Nephron progenitor cell (in vitro differentiated cells): ENCODE results near the gene C1QTNF7.

Source experiments
- DNase-seq: peaks from one replicate; pipeline ENCODE4 v3.0.0; 2021
- H3K27ac Mint-ChIP-seq: 2 replicates; pipeline ENCODE4 v1.8.0; 2021; ENCODE audit warnings: mild to moderate bottlenecking, moderate library complexity, mixed read lengths
- H3K27me3 Mint-ChIP-seq: 2 replicates; pipeline ENCODE4 v1.8.0; 2021; ENCODE audit warnings: mild to moderate bottlenecking, low read depth, mixed read lengths; ENCODE audit not compliant: poor library complexity
- H3K36me3 Mint-ChIP-seq: 2 replicates; pipeline ENCODE4 v1.8.0; 2021; ENCODE audit warnings: low read depth, mixed read lengths
- H3K4me1 Mint-ChIP-seq: 2 replicates; pipeline ENCODE4 v1.8.0; 2021; ENCODE audit warnings: mixed read lengths
- H3K4me3 Mint-ChIP-seq: 2 replicates; pipeline ENCODE4 v1.8.0; 2021; ENCODE audit warnings: mild to moderate bottlenecking, moderate library complexity, mixed read lengths
- H3K9me3 Mint-ChIP-seq: 2 replicates; pipeline ENCODE4 v1.8.0; 2021; ENCODE audit warnings: mild to moderate bottlenecking, moderate library complexity, mixed read lengths
- CTCF ChIP-seq: fragments of 200-600 bp; sonication (generic); IDR thresholded peaks from 2 replicates; pipeline ENCODE4 v1.5.0; 2021; ENCODE audit warnings: antibody characterized with exemption

Gene C1QTNF7

GRCh38 chr4:15469402-15470127 lies 41.7 kb downstream of the C1QTNF7 start, which contains the start of gene CC2D2A:
Gene CC2D2A (plus strand): TSS chr4:15469882. CDS start chr4:15475933, 6,051 bp downstream.
- DNase-seq: peak; percentile 10
- Mint-ChIP-seq H3K4me1 (peaks cover 33% of the 10 kb centered on the region), H3K9me3 (no peaks in the 10 kb centered on the region), H3K4me3 (peak within 1 kb of the TSS; percentile 94), H3K36me3 (no peaks in the 10 kb centered on the region), H3K27me3 (peaks cover 11% of the 10 kb centered on the region), H3K27ac (peak within 1 kb of the TSS; percentile 92)
- TF ChIP-seq CTCF: no peak

GRCh38 chr4:15470128-15470475 lies 42.3 kb downstream of the C1QTNF7 start:
- Mint-ChIP-seq H3K4me3 (peak overlapping the region; percentile 94), H3K36me3 (no peaks in the 10 kb centered on the region), H3K27ac (peak overlapping the region; percentile 92), H3K4me1 (peaks cover 33% of the 10 kb centered on the region), H3K27me3 (peaks cover 11% of the 10 kb centered on the region), H3K9me3 (no peaks in the 10 kb centered on the region)
- DNase-seq: no peak
- no peak for TF ChIP-seq CTCF

GRCh38 chr4:15476396-15476795 lies 48.6 kb downstream of the C1QTNF7 start:
- peaks cover 8% of the 10 kb centered on the region for H3K36me3 Mint-ChIP-seq
- DNase-seq: no peak
- peaks cover 4% of the 10 kb centered on the region for H3K27me3 Mint-ChIP-seq
- no peak overlapping the region for H3K27ac Mint-ChIP-seq
- H3K9me3 Mint-ChIP-seq: no peaks in the 10 kb centered on the region
- H3K4me1 Mint-ChIP-seq: peaks cover 38% of the 10 kb centered on the region
- no peak for TF ChIP-seq CTCF
- no peak overlapping the region for H3K4me3 Mint-ChIP-seq

GRCh38 chr4:15478724-15479088 lies 50.9 kb downstream of the C1QTNF7 start:
- H3K9me3 Mint-ChIP-seq: no peaks in the 10 kb centered on the region
- TF ChIP-seq CTCF: no peak
- peaks cover 2% of the 10 kb centered on the region for H3K27me3 Mint-ChIP-seq
- peak overlapping the region; percentile 88 for H3K4me3 Mint-ChIP-seq
- peak overlapping the region; percentile 78 for H3K27ac Mint-ChIP-seq
- no peak for DNase-seq
- H3K36me3 Mint-ChIP-seq: peaks cover 31% of the 10 kb centered on the region
- H3K4me1 Mint-ChIP-seq: peaks cover 31% of the 10 kb centered on the region

- peak; percentile 56 for DNase-seq
- peaks cover 37% of the 10 kb centered on the region for H3K36me3 Mint-ChIP-seq
- H3K27ac Mint-ChIP-seq: peak overlapping the region; percentile 95
- peaks cover 36% of the 10 kb centered on the region for H3K4me1 Mint-ChIP-seq
- peak overlapping the region; percentile 88 for H3K4me3 Mint-ChIP-seq
- no peaks in the 10 kb centered on the region for H3K27me3 Mint-ChIP-seq
- peaks cover 4% of the 10 kb centered on the region for H3K9me3 Mint-ChIP-seq
- TF ChIP-seq CTCF: peak; percentile 58
These were observed 51.5 kb downstream of the C1QTNF7 start for GRCh38 chr4:15479089-15479912.
